ENCODE measurements around the gene CBLN4. TPM values are rescaled to one million over a fixed set of nuclear protein-coding genes. Genes with fewer than 3 reads are reported as not detected.

Gene CBLN4
- total and polyA plus RNA-seq, 7 donors: 0.06 TPM; not detected in 6

DNA sequence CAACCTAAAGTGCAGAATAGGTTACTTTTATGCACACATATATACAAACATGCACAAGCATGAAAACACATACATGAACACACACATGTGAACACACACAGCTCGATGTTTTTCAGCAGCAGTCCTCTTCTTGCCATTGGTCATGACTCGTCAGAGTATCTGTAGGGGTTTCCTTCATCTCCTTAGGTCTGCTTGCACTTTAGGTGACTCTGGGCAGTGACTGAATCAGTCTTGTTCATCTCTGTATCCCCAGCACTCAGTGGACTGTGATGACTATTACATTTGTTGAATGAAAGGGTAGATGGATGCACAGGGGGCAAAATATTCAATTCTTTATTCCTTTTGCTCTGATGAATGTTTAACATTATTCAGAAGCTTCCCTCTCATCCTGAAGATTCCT lies 26.8 kb downstream of the CBLN4 start:
- Histone ChIP-seq H3K4me1 (peaks cover 0 to 22% (median 20%) of the 10 kb centered on the region in 4 donors), H3K9me3 (no peaks in the 10 kb centered on the region), H3K27me3 (no peaks in the 10 kb centered on the region), H3K36me3 (no peaks in the 10 kb centered on the region), H3K4me3 (no peak overlapping the region), H3K27ac (peak overlapping the region in 3 of 4 donors; percentile 36 to 47 (median 37))
- 79 to 81% methylated on average over 2 of the region's 2 CpGs for WGBS, 2 donors
- TF ChIP-seq POLR2A (IDR thresholded peaks at IDR 0.05): no peak
- no peak for TF ChIP-seq EP300 (IDR thresholded peaks at IDR 0.05)
- no peak for TF ChIP-seq POLR2AphosphoS5 (IDR thresholded peaks at IDR 0.05)
- TF ChIP-seq, protein P1, sequence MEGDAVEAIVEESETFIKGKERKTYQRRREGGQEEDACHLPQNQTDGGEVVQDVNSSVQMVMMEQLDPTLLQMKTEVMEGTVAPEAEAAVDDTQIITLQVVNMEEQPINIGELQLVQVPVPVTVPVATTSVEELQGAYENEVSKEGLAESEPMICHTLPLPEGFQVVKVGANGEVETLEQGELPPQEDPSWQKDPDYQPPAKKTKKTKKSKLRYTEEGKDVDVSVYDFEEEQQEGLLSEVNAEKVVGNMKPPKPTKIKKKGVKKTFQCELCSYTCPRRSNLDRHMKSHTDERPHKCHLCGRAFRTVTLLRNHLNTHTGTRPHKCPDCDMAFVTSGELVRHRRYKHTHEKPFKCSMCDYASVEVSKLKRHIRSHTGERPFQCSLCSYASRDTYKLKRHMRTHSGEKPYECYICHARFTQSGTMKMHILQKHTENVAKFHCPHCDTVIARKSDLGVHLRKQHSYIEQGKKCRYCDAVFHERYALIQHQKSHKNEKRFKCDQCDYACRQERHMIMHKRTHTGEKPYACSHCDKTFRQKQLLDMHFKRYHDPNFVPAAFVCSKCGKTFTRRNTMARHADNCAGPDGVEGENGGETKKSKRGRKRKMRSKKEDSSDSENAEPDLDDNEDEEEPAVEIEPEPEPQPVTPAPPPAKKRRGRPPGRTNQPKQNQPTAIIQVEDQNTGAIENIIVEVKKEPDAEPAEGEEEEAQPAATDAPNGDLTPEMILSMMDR (IDR thresholded peaks at IDR 0.05): no peak
- intact Hi-C loops (cut with DNase I): no loop called here
- no peak for DNase-seq

DNA sequence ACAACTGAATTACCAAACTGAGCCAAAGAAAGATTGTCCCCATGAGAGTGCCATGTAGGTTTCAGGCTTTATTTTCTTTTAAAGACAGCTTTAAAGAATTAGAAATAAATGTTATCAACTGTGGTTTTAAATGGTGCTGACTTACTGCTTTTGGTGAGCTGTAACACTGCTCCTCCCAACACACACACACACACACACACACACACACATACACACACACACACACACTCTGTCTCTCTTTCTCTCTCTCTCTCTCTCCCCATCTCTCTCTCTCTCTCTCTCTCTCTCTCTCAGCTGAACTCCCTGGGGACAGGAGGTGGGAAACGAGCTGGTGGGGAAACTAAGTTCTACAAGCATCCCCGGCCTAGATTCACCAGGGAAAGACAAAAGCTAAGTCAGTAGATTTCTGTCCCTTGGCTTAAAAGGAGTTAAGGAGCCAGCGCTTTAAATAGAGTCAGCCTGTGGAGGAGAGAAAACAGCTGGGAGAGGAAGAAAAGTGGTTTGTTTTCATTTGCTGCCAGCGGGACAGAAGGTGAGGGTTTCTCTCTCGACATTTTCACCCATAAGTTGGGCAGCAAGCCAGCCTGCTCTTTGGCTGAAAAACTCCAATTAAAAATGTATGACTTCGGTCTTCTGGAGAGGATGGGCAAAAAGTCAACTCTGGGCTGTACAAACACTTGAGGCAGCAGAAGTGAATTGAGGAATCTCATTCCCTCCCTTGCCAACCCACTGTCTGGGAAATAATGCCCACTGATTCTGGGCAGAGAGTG lies 27.4 kb downstream of the CBLN4 start:
- intact Hi-C loops (cut with DNase I): no loop called here
- no peak for DNase-seq
- H3K27me3 ChIP-seq: no peaks in the 10 kb centered on the region
- no peaks in the 10 kb centered on the region for H3K9me3 ChIP-seq
- 38 to 53% methylated on average over 6 of the region's 6 CpGs for WGBS, 2 donors
- H3K4me1 ChIP-seq: peaks cover 0 to 22% (median 20%) of the 10 kb centered on the region in 4 donors
- no peak for TF ChIP-seq POLR2AphosphoS5 (IDR thresholded peaks at IDR 0.05)
- H3K4me3 ChIP-seq: no peak overlapping the region
- H3K36me3 ChIP-seq: no peaks in the 10 kb centered on the region
- H3K27ac ChIP-seq: peak overlapping the region in 3 of 4 donors; percentile 36 to 47 (median 37)

- no peaks in the 10 kb centered on the region for H3K27me3 ChIP-seq
- H3K27ac ChIP-seq: no peak overlapping the region
- WGBS, 2 donors: 69 to 81% methylated on average over 2 of the region's 2 CpGs
- TF ChIP-seq, protein P1 (IDR thresholded peaks at IDR 0.05): no peak
- TF ChIP-seq POLR2AphosphoS5 (IDR thresholded peaks at IDR 0.05): no peak
- no peak for TF ChIP-seq POLR2A (IDR thresholded peaks at IDR 0.05)
- no peak for TF ChIP-seq EP300 (IDR thresholded peaks at IDR 0.05)
- no peak for DNase-seq
- H3K4me3 ChIP-seq: no peak overlapping the region
- H3K36me3 ChIP-seq: no peaks in the 10 kb centered on the region
- intact Hi-C loops (cut with DNase I): no loop called here
- H3K4me1 ChIP-seq: peaks cover 0 to 22% (median 20%) of the 10 kb centered on the region in 4 donors
- H3K9me3 ChIP-seq: no peaks in the 10 kb centered on the region
Measured at GRCh38 chr20:55974491-55975202, 30.7 kb downstream of the CBLN4 start.

GRCh38 chr20:55964790-55965189 lies 40.5 kb downstream of the CBLN4 start:
- Histone ChIP-seq H3K9me3 (no peaks in the 10 kb centered on the region), H3K27me3 (no peaks in the 10 kb centered on the region), H3K27ac (no peak overlapping the region), H3K4me3 (no peak overlapping the region), H3K4me1 (peaks cover 0 to 8% (median 0%) of the 10 kb centered on the region in 4 donors), H3K36me3 (no peaks in the 10 kb centered on the region)
- intact Hi-C loops (cut with DNase I): no loop called here
- DNase-seq: no peak
- no peak for TF ChIP-seq EP300 (IDR thresholded peaks at IDR 0.05)
- TF ChIP-seq, protein P1 (IDR thresholded peaks at IDR 0.05): no peak
- no peak for TF ChIP-seq POLR2AphosphoS5 (IDR thresholded peaks at IDR 0.05)
- TF ChIP-seq POLR2A (IDR thresholded peaks at IDR 0.05): no peak
- 57 to 59% methylated on average over 1 of the region's 1 CpG for WGBS, 2 donors

Data from sigmoid colon (tissue), 7 donors.